ENCODE data around the gene FBXO3.
A peak's percentile ranks its signal among the peaks of the same experiment; 100 is the strongest.
"Not testable (repeated sequence)": the region's sequence is repeated elsewhere in the genome, so short reads cannot be mapped to it uniquely, and the experiment has no call there.

FBXO3 gene

GRCh38 chr11:33801821-33802193 is 27.5 kb upstream of the FBXO3 start:
- TF ChIP-seq CTCF (IDR thresholded peaks at IDR 0.05): no peak
- Histone ChIP-seq H3K4me3 (peak overlapping the region; percentile 48), H3K27ac (no peak overlapping the region)
- DNase-seq (ENCODE audit: low spot score): no peak

- Histone ChIP-seq H3K27ac (no peak overlapping the region), H3K4me3 (no peak overlapping the region)
- DNase-seq (ENCODE audit: low spot score): no peak
- TF ChIP-seq CTCF (IDR thresholded peaks at IDR 0.05): no peak
Measured at GRCh38 chr11:33797879-33798278, 23.6 kb upstream of the FBXO3 start.

- no peak for DNase-seq (ENCODE audit: low spot score)
- Histone ChIP-seq H3K27ac (no peak overlapping the region), H3K4me3 (no peak overlapping the region)
- no peak for TF ChIP-seq CTCF (IDR thresholded peaks at IDR 0.05)
Measured at GRCh38 chr11:33790040-33790439, 15.7 kb upstream of the FBXO3 start.

GRCh38 chr11:33788095-33788494 is 13.8 kb upstream of the FBXO3 start:
- H3K27ac ChIP-seq; DNase-seq (ENCODE audit: low spot score); H3K4me3 ChIP-seq: not testable (repeated sequence)

GRCh38 chr11:33787076-33787475 is 12.8 kb upstream of the FBXO3 start:
- H3K27ac ChIP-seq: no peak overlapping the region
- no peak for DNase-seq (ENCODE audit: low spot score)
- no peak overlapping the region for H3K4me3 ChIP-seq
- TF ChIP-seq CTCF (IDR thresholded peaks at IDR 0.05): no peak

- H3K27ac ChIP-seq: no peak overlapping the region
- no peak overlapping the region for H3K4me3 ChIP-seq
- no peak for TF ChIP-seq CTCF (IDR thresholded peaks at IDR 0.05)
- DNase-seq (ENCODE audit: low spot score): no peak
Measured at GRCh38 chr11:33785609-33786008, 11.3 kb upstream of the FBXO3 start.

GRCh38 chr11:33779849-33780528 is 5.7 kb upstream of the FBXO3 start:
- no peak overlapping the region for H3K27ac ChIP-seq
- no peak for DNase-seq (ENCODE audit: low spot score)
- H3K4me3 ChIP-seq: no peak overlapping the region
- no peak for TF ChIP-seq CTCF (IDR thresholded peaks at IDR 0.05)
